ENCODE results near the gene NME2. TPM values are rescaled to one million over a fixed set of nuclear protein-coding genes. Genes with fewer than 3 reads are reported as not detected.

NME2 gene
- total RNA-seq, 1 donor from 2014 or later, result 468 TPM

DNA sequence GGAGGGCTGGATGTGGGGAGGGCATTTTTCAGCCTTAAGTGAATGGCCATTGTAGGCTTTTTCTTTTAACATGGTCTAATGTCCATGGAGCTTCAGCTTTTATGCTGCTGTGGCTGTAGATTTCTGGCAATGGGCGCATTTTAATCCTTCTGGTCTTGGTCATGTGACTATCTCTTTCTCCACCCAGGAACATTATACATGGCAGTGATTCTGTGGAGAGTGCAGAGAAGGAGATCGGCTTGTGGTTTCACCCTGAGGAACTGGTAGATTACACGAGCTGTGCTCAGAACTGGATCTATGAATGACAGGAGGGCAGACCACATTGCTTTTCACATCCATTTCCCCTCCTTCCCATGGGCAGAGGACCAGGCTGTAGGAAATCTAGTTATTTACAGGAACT, 4.7 kb upstream of the NME2 start:
- TF ChIP-seq POLR2A (IDR thresholded peaks at IDR 0.05), result no peak
- TF ChIP-seq, protein P1, sequence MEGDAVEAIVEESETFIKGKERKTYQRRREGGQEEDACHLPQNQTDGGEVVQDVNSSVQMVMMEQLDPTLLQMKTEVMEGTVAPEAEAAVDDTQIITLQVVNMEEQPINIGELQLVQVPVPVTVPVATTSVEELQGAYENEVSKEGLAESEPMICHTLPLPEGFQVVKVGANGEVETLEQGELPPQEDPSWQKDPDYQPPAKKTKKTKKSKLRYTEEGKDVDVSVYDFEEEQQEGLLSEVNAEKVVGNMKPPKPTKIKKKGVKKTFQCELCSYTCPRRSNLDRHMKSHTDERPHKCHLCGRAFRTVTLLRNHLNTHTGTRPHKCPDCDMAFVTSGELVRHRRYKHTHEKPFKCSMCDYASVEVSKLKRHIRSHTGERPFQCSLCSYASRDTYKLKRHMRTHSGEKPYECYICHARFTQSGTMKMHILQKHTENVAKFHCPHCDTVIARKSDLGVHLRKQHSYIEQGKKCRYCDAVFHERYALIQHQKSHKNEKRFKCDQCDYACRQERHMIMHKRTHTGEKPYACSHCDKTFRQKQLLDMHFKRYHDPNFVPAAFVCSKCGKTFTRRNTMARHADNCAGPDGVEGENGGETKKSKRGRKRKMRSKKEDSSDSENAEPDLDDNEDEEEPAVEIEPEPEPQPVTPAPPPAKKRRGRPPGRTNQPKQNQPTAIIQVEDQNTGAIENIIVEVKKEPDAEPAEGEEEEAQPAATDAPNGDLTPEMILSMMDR (IDR thresholded peaks at IDR 0.05), result no peak
- TF ChIP-seq POLR2AphosphoS5 (IDR thresholded peaks at IDR 0.05; ENCODE audit: insufficient read depth in 1 of 2, low read depth in 1 of 2), result no peak
- Histone ChIP-seq H3K4me1 (peaks cover 9% of the 10 kb centered on the region), H3K36me3 (peaks cover 0 to 34% of the 10 kb centered on the region in 2 donors), H3K27ac (no peak overlapping the region), H3K27me3 (no peaks in the 10 kb centered on the region), H3K4me3 (no peak overlapping the region), H3K9me3 (no peaks in the 10 kb centered on the region)
- intact Hi-C loops (cut with DNase I), result no loop called here
- no peak for DNase-seq (ENCODE audit: extremely low spot score in 2 of 2)

DNA sequence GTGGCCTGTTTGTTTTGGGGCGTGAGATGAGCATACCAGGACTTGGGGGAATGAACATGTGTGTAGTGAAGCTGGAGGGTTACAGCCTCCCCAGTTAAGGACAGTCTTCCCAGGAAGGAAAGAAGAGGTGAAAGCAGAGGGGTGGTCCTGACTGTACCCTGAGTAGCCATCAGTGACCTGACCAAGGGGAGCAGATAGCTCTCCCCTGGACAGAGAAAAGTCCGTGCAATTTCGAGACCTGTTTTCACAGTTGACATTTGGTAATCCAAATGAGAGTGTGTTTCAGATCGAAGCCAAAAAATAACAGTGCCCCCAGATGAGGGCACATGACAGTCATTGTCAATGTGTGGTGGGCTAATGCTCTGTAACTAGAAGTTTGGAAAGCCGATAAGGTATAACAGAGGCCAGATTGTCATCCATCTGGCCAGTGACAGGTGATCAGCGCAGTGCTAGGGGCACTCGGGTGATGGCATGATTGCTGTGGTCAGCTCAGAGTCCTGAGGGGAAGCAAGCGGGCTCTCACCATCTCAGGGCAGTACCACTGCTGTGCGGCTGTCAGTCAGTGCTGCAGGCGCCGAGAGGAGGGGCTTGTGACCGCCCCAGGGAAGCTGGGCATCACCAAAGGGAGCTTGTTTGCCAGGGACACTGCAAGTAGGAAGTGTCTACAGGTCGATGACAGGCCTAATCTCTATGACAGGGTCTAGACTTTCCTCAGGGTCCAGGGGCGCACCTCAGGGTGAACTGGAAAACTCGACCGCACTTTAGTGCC, 1.1 kb upstream of the NME2 start:
- Histone ChIP-seq H3K27me3 (no peaks in the 10 kb centered on the region), H3K9me3 (no peaks in the 10 kb centered on the region), H3K4me1 (peaks cover 22% of the 10 kb centered on the region), H3K36me3 (peaks cover 0 to 40% of the 10 kb centered on the region in 2 donors), H3K27ac (peak overlapping the region; percentile 89), H3K4me3 (peak overlapping the region; percentile 70 to 87)
- DNase-seq (ENCODE audit: extremely low spot score in 2 of 2), result peak in 1 of 2 donors; percentile 81
- intact Hi-C loops (cut with DNase I), result no loop called here
- TF ChIP-seq POLR2A (IDR thresholded peaks at IDR 0.05) (no peak), POLR2AphosphoS5 (IDR thresholded peaks at IDR 0.05; ENCODE audit: insufficient read depth in 1 of 2, low read depth in 1 of 2) (no peak)
- TF ChIP-seq, protein P1 (IDR thresholded peaks at IDR 0.05), result no peak

DNA sequence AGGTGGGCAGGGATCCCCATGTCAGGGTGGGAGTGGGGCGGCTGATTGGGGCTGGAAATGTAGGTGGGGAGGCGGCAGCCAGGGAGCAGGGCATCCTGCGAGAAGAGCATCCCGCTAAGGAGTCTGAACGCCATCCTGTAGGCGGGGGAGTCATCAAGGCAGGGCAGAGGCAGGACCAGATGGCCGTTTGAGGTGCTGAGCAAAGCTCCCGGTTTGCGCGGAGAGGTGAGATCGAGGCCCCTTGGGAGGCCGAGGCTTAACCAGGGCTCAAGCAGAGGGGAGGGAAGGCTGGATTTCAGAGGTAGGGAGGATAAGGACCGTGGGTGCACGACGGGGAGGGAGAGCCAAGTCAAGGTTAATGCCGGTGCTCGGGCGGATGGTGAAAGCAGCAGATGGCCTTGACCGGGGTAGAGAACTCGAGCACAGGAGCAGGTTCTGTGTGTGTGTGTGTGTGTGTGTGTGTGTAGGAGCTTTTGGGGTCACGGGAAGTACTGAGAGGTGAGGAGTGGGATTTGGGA, 472 bp upstream of the NME2 start:
- H3K27me3 ChIP-seq, result no peaks in the 10 kb centered on the region
- no peaks in the 10 kb centered on the region for H3K9me3 ChIP-seq
- intact Hi-C loops (cut with DNase I), result no loop called here
- peak overlapping the region; percentile 89 for H3K27ac ChIP-seq
- H3K4me3 ChIP-seq, result peak overlapping the region; percentile 70 to 87
- no peak for TF ChIP-seq POLR2A (IDR thresholded peaks at IDR 0.05)
- no peak for TF ChIP-seq POLR2AphosphoS5 (IDR thresholded peaks at IDR 0.05; ENCODE audit: insufficient read depth in 1 of 2, low read depth in 1 of 2)
- TF ChIP-seq, protein P1 (IDR thresholded peaks at IDR 0.05), result no peak
- peak in 1 of 2 donors; percentile 86 for DNase-seq (ENCODE audit: extremely low spot score in 2 of 2)
- peaks cover 22% of the 10 kb centered on the region for H3K4me1 ChIP-seq
- peaks cover 0 to 39% of the 10 kb centered on the region in 2 donors for H3K36me3 ChIP-seq

DNA sequence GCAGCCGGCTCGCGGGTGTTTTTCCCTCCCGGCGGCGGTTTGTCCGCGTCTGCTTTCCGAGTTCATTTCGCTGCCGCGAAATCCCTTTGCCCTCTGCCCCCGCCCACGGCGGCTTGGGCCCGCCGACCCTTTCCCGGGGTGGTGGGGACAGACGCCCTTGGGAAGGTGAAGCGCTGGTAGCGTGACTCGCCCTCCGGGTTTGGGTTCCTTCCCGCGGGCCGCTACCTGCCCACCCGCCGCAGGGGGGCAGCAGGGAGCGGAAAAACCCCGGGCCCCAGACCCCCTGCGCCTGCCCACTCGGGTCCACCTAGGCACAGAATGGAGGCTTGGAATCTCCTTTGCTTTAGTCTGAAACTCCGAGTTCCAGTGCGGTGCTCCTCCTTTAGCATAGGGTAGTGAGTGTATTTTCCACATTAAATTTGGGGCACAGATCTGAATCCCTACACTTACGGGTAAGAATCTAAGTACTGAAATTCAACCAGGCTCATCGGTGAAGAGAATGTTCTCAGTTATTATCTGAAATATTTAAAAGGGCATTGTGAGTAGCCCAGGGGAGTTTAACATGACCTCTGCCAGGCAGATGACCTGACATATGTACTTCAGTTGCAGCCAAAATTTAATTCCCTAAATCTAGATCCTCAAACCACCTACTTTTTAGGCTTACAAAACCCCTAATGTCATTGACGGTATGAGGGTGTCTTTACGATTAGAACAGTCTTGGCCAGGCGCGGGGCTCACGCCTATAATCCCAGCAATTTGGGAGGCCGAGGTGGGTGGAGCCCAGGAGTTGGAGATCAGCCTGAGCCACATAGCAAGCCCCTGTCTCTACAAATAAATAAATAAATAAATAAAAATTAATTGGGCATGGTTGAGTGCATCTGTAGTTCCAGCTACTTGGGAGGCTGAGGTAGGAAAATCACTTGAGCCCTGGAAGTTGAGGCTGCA, 1.0 kb downstream of the NME2 start:
- H3K36me3 ChIP-seq, result peaks cover 0 to 40% of the 10 kb centered on the region in 2 donors
- H3K27ac ChIP-seq, result peak overlapping the region; percentile 89
- TF ChIP-seq, protein P1 (IDR thresholded peaks at IDR 0.05), result peak in 2 of 3 experiments; percentile 34 to 44
- TF ChIP-seq POLR2AphosphoS5 (IDR thresholded peaks at IDR 0.05; ENCODE audit: insufficient read depth in 1 of 2, low read depth in 1 of 2) (peak in 1 of 2 donors; percentile 1), POLR2A (IDR thresholded peaks at IDR 0.05) (no peak)
- intact Hi-C loops (cut with DNase I), result no loop called here
- H3K27me3 ChIP-seq, result no peaks in the 10 kb centered on the region
- no peaks in the 10 kb centered on the region for H3K9me3 ChIP-seq
- peak in 1 of 2 donors; percentile 84 for DNase-seq (ENCODE audit: extremely low spot score in 2 of 2)
- H3K4me1 ChIP-seq, result peaks cover 22% of the 10 kb centered on the region
- H3K4me3 ChIP-seq, result peak overlapping the region; percentile 70 to 87
